Hepatocyte (in vitro differentiated cells): Measurements from ENCODE around the gene GPD1.

Experiments
- CTCF ChIP-seq: fragments of 200-600 bp; sonication (generic); IDR thresholded peaks from 2 replicates; pipeline ENCODE4 v1.5.1; 2016; ENCODE audit warnings: antibody characterized with exemption, mild to moderate bottlenecking; ENCODE audit not compliant: poor library complexity
- EZH2 ChIP-seq: fragments of 200-600 bp; sonication (generic); IDR thresholded peaks from 2 replicates; pipeline ENCODE4 v1.6.1; 2016; ENCODE audit warnings: antibody characterized with exemption, mild to moderate bottlenecking, borderline replicate concordance
- EZH2phosphoT487 ChIP-seq: fragments of 200-600 bp; sonication (generic); IDR thresholded peaks from one replicate; pipeline ENCODE4 v1.6.1; 2018; ENCODE audit warnings: antibody characterized with exemption, mild to moderate bottlenecking, low read depth, moderate library complexity; ENCODE audit not compliant: unreplicated experiment, severe bottlenecking

- TF ChIP-seq CTCF: no peak
- TF ChIP-seq EZH2phosphoT487: no peak
- no peak for TF ChIP-seq EZH2
Observed at GRCh38 chr12:50059440-50060119, 44.2 kb upstream of the GPD1 start.
